Fibroblast of lung (primary cell): Measurements from ENCODE around the gene TTF1.

ENCODE experiments used
- CTCF ChIP-seq, 2 donors: IDR thresholded peaks in 1 of 2; conservative IDR thresholded peaks in 1 of 2; 1 replicate in 1 of 2; 2 replicates in 1 of 2; pipeline ENCODE4 v1.5.1; 2011 to 2012; ENCODE audit warnings: low read length in 2 of 2, control low read depth in 1 of 2, inconsistent platforms in 1 of 2, low read depth in 1 of 2, mild to moderate bottlenecking in 1 of 2
- EZH2 ChIP-seq: IDR thresholded peaks from 2 replicates; pipeline ENCODE4 v1.5.1; 2012; ENCODE audit warnings: low read length, control low read depth, mild to moderate bottlenecking; ENCODE audit errors: missing control alignments

- TF ChIP-seq CTCF (conservative IDR thresholded peaks at IDR 0.05 in 1 of 2, IDR thresholded peaks at IDR 0.05 in 1 of 2; ENCODE audit: low read depth in 1 of 2, low read length in 2 of 2) (no peak), EZH2 (no peak)
These were observed 19.5 kb downstream of the TTF1 start for GRCh38 chr9:132387133-132387532.
